Measurements from ENCODE around the gene ZNG1F. TPM values are rescaled to one million over a fixed set of nuclear protein-coding genes. Genes with fewer than 3 reads are reported as not detected.
"Not testable (repeated sequence)": the region's sequence is repeated elsewhere in the genome, so short reads cannot be mapped to it uniquely, and the experiment has no call there.

Gene ZNG1F
- total RNA-seq, 1 donor from 2014 or later = 20.4 TPM

DNA sequence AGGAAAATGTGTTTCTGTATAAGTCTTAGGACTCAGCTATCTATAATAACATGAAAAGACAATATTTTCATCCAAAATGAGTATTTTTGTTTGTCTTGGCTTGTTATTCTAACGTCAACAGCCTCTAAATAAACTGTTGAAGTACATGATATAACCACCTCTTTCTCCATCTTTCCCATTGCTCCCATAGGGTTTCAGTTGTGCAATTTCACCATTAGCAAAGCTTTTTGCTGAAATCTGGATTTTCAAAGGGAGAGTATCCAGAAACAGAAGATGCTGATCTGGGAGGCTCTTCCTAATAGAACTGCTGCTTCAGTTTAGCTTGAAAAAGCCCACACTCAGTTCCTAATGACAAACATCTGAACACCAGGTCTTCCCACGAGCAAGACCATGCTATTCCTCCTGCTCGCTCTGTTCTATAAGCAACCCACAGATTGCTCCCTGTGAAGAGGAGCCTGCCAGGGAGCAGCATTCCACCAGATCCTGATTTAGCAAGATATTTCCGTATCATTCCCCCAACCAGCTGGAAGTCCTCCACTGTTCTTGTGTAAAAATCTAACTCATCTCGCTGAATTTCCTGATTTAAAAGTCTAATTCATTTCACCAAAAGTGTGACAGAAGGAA is 101.8 kb downstream of the ZNG1F start:
- not testable (repeated sequence) for DNase-seq (ENCODE audit: low read depth, low spot score)

DNA sequence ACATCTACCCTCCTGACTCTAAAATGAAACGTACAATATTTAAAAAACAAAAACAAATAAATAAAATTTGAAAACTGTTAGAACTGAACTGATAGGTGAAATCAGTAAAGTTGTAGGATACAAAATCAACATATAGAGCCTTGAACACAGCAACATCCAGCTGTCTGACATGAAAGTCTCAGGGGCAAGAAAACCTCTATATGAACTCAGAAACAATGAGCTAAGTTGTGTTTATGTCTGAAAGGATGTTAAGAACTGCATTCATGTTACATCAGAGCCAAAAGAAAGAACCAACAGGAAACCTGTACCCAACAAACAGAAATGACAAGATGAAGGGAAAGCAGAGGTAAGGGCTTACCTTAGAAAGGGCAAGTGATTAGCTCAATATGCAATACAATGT is 102.4 kb downstream of the ZNG1F start:
- DNase-seq (ENCODE audit: low read depth, low spot score) = not testable (repeated sequence)

DNA sequence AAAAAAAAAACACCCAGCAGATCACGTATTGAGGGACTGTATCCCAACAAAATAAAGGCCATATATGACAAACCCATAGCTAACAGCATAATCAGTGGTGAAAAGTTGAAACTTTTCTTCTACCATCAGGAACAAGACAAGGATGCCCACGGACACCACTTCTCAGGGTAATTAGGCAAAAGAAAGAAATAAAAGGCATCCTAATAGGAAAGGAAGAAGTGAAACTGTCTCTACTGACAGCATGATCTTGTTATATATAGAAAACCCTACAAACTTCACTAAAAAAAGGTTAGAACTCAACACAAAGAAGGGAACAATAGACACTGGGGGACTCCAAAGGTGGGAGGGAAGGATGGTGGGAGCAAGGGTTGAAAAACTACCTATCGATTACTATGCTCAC is 102.9 kb downstream of the ZNG1F start:
- DNase-seq (ENCODE audit: low read depth, low spot score) = not testable (repeated sequence)

DNA sequence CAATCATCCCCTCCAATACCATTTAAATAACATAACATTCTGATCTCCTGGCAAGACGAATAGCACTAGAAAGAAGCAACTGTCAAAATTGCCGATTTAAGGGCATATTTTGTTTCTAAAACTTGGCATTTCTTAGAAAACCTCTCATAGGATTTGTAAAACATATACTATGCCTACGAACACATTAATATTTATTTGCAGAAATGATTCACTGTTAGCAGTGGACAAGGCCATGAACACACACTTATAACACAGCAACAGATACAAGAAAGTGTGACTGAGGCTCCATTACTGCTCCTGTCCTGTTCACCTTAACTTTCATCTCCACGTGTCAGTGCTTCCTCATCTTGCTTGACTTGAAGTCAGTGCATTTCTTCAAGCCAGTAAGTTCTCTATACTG is 106.8 kb downstream of the ZNG1F start:
- DNase-seq (ENCODE audit: low read depth, low spot score) = not testable (repeated sequence)

Other genes with a start within 250 kb of the ZNG1F start
- 0.07 TPM in 1 of 2 replicates, not detected in the other for gene FOXD4L6, start 60.6 kb downstream of the ZNG1F start, total RNA-seq

Data from pulmonary artery endothelial cell (primary cell).